Measurements from ENCODE around the gene UAP1L1. TPM values are rescaled to one million over a fixed set of nuclear protein-coding genes. Genes with fewer than 3 reads are reported as not detected.
A peak's percentile ranks its signal among the peaks of the same experiment; 100 is the strongest.

The UAP1L1 gene
- total RNA-seq, 1 donor from 2014 or later = 11.5 TPM

DNA sequence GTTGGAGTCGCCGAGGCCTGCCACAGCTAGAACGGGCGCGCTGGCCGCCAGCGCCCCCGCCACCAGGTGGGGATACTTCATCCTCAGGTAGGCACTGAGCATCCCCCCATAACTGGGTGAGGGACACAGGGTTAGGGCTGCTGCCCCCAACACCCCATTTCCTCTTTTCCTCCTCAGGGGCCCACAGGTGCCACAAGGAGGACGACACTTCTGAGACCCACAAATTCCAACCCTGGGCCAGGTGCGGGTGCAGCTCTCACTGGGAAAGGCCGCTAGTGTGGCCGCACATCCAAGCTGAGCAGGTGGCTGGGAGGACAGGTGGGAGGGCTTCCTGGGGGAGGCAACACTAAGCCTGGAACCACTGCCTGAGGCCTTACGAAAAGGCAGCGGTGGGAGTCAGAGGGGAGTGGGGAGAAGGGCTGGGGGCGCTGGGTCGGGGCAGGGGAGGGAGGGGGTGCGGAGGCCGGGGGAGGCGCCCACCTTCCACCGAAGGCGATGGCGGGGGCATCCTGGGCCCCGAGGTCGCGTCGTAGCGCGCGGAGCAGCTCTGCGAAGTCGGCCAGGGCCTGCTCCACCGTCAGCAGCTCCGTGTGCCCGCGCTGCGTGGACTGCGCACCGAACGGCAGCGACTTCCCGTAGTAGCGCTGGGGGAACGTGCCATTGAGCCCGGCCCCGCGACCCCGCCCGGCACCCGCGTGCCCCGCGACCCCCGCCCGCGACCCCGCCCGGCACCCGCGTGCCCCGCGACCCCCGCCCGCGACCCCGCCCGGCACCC, 36.3 kb downstream of the UAP1L1 start:
- H3K27me3 ChIP-seq (ENCODE audit: low read depth) = no peaks in the 10 kb centered on the region
- H3K4me3 ChIP-seq = peak overlapping the region; percentile 94
- intact Hi-C loops (cut with micrococcal nuclease) = no loop called here
- TF ChIP-seq, protein P1, sequence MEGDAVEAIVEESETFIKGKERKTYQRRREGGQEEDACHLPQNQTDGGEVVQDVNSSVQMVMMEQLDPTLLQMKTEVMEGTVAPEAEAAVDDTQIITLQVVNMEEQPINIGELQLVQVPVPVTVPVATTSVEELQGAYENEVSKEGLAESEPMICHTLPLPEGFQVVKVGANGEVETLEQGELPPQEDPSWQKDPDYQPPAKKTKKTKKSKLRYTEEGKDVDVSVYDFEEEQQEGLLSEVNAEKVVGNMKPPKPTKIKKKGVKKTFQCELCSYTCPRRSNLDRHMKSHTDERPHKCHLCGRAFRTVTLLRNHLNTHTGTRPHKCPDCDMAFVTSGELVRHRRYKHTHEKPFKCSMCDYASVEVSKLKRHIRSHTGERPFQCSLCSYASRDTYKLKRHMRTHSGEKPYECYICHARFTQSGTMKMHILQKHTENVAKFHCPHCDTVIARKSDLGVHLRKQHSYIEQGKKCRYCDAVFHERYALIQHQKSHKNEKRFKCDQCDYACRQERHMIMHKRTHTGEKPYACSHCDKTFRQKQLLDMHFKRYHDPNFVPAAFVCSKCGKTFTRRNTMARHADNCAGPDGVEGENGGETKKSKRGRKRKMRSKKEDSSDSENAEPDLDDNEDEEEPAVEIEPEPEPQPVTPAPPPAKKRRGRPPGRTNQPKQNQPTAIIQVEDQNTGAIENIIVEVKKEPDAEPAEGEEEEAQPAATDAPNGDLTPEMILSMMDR (IDR thresholded peaks at IDR 0.05; ENCODE audit: borderline replicate concordance) = no peak
- no peak overlapping the region for H3K27ac ChIP-seq (replicated peaks)
- peaks cover 40% of the 10 kb centered on the region for H3K36me3 ChIP-seq
- no peak for DNase-seq
- H3K4me1 ChIP-seq = peaks cover 45% of the 10 kb centered on the region
- no peaks in the 10 kb centered on the region for H3K9me3 ChIP-seq (replicated peaks)

DNA sequence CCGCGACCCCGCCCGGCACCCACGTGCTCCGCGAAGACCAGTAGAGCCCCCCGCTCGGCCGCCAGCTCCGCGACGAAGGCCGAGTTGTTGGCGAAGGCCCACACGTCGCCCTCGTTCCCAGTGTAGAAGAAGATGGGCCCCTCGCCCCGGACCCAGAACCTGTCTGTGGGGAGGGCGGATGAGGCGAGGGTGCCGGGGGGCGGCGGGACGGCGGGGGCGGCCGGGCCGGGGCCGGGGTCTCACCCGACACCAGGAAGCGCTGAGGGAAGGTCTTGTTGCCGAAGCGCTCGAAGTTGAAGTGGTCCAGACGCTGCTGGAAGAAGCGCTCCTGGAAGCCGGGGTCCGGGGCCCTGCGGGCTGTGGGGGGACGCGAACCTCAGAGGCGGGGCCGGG, 36.9 kb downstream of the UAP1L1 start:
- DNase-seq = no peak

DNA sequence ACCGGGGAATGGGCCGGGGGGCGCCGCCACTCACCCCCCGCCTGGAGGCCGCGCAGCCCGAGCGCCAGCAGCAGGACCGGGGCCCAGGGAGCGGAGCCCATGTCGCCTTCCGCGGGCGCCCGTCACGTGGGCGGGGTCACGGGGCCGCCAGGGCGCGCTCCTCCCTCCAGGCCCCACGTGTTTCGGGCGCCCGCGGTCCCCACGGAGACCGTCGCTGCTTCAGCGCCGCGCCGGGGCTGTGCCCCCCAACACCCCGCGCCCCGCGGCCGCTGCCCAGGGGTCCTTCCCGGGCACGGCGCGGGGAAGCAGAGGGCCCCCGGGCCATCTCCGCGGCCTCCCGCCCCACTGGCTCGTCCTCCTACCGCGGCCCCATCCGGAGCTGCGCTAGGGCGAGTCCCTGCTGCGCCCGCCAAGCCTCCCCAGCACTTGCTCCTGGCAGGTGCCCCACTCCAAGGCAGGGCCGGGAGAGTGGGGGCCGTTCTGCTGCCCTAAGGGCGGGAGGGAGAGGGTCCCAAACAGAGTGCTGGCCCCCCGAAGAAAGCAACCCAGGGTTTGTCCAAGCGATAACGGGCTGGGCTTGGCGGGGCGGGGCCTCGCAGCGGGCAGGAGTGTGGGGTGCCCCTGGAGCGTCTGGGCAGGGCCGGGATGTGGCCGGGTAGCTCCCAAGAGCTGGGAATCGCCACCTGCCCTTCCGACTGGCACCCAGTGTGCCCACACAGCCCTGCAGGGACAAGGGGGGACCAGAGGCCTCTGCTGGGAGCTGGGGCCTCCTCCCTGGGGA, 37.5 kb downstream of the UAP1L1 start, which contains the start of gene DPP7:
Gene DPP7, minus strand, starts transcription at position 121 of the 781 bp plus-strand sequence. Its CDS starts 20 bp downstream, at position 101.
- Histone ChIP-seq H3K4me1 (peaks cover 46% of the 10 kb centered on the region), H3K27me3 (ENCODE audit: low read depth) (no peaks in the 10 kb centered on the region), H3K4me3 (peak within 1 kb of the TSS; percentile 94), H3K27ac (replicated peaks) (peak within 1 kb of the TSS; percentile 92), H3K9me3 (replicated peaks) (no peaks in the 10 kb centered on the region), H3K36me3 (peaks cover 27% of the 10 kb centered on the region)
- TF ChIP-seq, protein P1 (IDR thresholded peaks at IDR 0.05; ENCODE audit: borderline replicate concordance) = no peak
- peak; percentile 82 for DNase-seq
- intact Hi-C loops (cut with micrococcal nuclease) = loop anchor here (5.0 kb wide), 1 partner anchor 122 kb away; no protein-coding TSS in a partner anchor

More for the DNA sequence above, 36.9 kb downstream of the UAP1L1 start:
- H3K9me3 ChIP-seq (replicated peaks) = no peaks in the 10 kb centered on the region
- intact Hi-C loops (cut with micrococcal nuclease) = no loop called here
- no peaks in the 10 kb centered on the region for H3K27me3 ChIP-seq (ENCODE audit: low read depth)
- peaks cover 46% of the 10 kb centered on the region for H3K4me1 ChIP-seq
- peak overlapping the region; percentile 94 for H3K4me3 ChIP-seq
- peak overlapping the region; percentile 92 for H3K27ac ChIP-seq (replicated peaks)
- H3K36me3 ChIP-seq = peaks cover 33% of the 10 kb centered on the region
- TF ChIP-seq, protein P1 (IDR thresholded peaks at IDR 0.05; ENCODE audit: borderline replicate concordance) = no peak

DNA sequence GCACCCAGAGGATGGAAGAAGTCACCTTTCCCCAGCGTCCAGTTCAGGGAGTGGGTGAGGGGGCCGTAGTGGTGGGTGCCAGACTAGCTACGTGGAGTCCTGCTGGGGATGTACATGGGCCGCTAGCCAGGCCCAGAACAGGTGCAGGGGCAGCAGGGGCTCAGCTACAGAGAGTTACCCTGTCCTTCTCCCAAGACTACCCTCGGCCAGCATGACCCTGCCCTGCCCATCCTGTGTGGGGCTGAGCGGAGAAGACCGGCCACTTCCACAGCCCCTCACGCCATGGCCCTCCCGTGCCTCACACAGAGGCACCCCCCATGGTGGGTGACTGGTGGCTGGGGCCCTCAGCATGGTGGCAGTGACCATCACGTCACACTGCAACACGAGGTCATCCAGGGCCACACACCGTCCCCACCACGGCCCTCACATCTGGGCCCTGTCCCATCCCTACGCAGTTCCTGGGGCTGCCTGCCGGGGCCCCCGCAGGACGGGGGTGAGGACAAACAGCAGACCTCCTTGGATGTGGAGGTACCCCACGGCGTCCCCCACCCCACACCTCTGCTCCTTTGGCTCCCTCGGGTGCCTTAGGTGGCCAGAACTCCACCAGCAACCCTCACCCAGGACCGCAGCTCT, 38.2 kb downstream of the UAP1L1 start:
- Histone ChIP-seq H3K4me1 (peaks cover 46% of the 10 kb centered on the region), H3K27me3 (ENCODE audit: low read depth) (no peaks in the 10 kb centered on the region), H3K36me3 (peaks cover 22% of the 10 kb centered on the region), H3K9me3 (replicated peaks) (no peaks in the 10 kb centered on the region), H3K4me3 (peak overlapping the region; percentile 94), H3K27ac (replicated peaks) (peak overlapping the region; percentile 92)
- no peak for DNase-seq
- intact Hi-C loops (cut with micrococcal nuclease) = loop anchor here (5.0 kb wide), 1 partner anchor 122 kb away; no protein-coding TSS in a partner anchor
- TF ChIP-seq, protein P1 (IDR thresholded peaks at IDR 0.05; ENCODE audit: borderline replicate concordance) = no peak

DNA sequence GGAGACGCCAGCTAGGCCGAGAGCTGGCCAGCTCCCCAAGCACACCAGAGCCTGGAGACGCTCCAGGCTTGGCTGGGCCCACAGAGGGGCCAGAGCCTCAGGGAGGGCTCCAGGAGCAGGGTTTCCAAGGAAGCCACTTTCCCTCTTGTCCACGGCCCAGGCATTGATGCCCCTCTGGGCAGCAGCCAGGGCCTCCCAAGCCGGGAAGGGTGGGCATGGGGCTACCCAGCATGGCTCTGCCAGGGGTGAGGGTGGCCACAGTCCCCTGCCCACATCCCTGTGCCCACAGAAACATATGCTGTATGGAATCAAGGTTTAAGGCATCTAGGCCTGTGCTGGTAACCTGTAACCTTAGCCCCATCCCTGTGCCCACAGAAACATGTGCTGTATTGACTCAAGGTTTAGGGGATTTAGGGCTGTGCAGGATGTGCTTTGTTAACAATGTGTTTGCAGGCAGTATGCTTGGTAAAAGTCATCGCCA, 38.8 kb downstream of the UAP1L1 start:
- DNase-seq = no peak
- peak overlapping the region; percentile 92 for H3K27ac ChIP-seq (replicated peaks)
- H3K36me3 ChIP-seq = peaks cover 18% of the 10 kb centered on the region
- H3K4me1 ChIP-seq = peaks cover 46% of the 10 kb centered on the region
- no peaks in the 10 kb centered on the region for H3K27me3 ChIP-seq (ENCODE audit: low read depth)
- H3K4me3 ChIP-seq = no peak overlapping the region
- no peaks in the 10 kb centered on the region for H3K9me3 ChIP-seq (replicated peaks)
- intact Hi-C loops (cut with micrococcal nuclease) = loop anchor here (5.0 kb wide), 1 partner anchor 121 kb away; no protein-coding TSS in a partner anchor
- TF ChIP-seq, protein P1 (IDR thresholded peaks at IDR 0.05; ENCODE audit: borderline replicate concordance) = no peak

Data from left ventricle myocardium inferior (tissue), 1 donor.